RCC 7860 (cell line): ENCODE results near the gene CCBE1.

ENCODE experiments used
- DNase-seq: peaks from one replicate; pipeline ENCODE4 v3.0.0-alpha.2; 2015; ENCODE audit warnings: low spot score
- FAIRE-seq: peaks from 2 replicates; lab custom pipeline; 2012; peaks lifted over from hg19 to GRCh38; lab: Jason Lieb, UNC

The CCBE1 gene

DNA sequence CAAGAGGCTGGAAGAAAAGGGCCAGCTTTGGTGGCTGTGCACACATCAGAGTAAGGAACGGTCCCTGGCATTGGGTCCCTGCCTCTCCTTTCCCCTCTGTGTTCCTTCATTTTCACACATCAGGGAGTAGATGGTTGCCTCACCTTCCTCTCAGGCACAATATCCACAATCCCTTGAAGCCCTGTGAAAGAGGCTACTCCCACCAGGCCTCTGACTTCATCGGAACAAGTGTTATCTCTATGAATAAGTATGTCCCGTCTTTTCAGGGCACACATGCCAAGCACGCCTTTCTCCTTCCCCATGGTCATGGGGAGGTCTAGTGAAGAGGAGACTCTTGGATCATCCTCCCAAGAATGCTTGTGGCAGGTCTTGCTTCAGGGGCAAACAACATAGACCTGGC lies 277.0 kb downstream of the CCBE1 start:
- no peak for DNase-seq
- FAIRE-seq: no peak

DNA sequence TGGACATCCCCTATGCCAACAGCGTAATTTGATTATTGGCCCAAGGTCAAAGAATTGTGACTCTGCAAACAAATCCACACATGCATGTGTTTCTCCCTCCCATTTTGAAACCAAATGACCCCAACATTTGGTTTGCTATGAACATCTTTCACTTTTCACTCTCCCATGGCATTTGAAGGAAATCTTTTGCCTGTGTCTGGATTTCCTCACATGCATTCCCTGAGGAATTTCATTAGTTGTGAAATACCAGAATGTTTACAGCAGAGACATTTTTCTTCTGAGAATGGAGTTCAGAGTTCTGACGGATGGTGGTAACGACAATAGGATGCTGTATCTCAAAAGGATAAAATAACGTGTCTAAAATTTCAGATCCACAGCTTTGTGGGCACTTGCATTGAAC lies 277.8 kb downstream of the CCBE1 start:
- DNase-seq: no peak
- FAIRE-seq: no peak

DNA sequence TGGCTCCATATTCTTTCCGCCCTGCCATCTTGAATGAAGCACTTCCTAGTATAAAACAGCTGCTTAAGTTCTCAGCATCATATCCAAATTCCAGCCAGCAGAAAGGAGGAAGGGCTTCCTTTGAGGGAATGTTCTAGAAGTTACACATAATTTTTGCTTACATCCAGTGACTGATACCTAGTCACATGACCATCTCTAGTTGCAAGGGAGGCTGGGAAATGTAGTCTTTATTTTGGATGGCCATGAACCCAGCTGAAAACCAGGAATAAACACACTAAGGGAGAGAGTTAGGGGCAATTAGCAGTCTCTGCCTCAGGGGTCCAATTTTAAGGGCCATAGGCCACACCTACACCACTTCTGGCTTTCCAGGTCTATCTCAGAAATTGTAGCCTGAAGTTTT lies 280.4 kb downstream of the CCBE1 start:
- FAIRE-seq (no peak), DNase-seq (no peak)

DNA sequence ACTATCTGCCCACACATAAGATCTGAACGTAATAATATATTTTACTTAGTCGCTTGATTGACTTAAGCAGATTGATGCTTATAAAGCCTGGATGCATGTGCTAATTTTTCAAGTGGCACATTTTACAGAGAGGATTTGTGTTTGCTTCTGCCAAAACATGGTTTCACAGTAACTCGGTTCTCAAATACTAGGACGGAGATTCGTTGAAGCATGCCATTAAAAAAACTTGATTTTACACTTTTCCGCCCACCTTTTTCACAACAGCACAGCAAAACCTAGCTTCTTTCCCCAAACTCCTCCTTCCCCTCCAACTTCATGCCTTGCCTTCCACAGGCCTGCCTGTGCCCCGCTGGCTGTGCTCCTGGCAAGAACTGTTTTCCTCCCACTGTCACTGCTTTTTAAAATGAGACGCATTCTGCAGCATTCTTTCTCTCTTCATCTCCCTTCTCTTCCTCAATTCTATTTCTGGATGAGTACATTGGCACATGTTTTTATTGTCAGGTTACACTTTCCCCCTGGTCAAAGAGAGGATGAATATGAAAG lies 283.0 kb downstream of the CCBE1 start:
- no peak for DNase-seq
- no peak for FAIRE-seq

DNA sequence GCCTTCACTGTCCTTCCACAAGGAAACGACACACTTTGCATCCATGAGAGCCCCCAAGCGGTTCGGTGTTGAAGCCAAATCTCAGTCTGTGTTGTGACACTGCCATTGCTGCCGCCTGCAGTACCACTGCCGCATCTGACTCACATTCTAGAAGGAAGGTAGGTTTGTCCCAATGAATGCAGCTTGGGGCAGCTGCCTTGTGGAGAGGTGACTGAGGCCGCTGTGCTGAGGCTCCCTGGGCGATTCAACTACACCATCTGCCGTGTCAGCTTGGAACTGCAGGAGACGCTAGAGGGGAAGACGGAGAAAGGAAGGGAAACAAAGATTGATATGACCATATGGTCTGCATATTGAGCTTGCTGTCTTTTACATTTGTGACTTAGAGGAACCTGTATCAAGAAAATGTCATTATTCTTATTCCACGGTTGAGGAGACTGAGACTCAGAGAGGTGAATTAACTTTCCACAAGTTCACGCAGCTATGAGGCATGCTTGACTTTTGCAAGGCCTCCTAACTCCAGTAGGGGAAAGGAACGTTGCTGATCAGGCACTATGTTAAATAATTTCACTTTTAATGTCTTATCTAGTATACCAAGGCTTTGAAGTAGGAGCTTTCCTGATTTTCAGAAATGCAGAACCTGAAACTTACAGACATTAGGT lies 294.7 kb downstream of the CCBE1 start:
- peak; percentile 87 for DNase-seq
- peak; percentile 79 for FAIRE-seq

DNA sequence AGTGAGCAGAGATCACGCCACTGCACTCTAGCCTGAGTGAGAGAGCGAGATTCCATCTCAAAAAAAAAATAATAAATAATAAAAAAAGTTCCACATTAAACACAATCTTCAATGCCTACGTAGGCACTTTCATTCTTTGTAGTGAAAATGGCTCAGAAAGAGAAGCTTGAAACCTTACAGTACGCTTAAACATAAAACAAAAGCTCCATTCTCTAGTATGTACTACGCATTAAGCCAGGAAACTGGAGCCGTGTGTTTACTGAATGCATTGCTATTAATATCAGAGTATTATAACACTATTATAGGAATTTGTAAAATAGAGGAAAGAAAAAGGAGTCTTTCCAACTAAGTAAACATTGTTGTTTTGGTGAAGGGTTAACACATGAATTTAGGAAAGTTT lies 296.8 kb downstream of the CCBE1 start:
- no peak for FAIRE-seq
- no peak for DNase-seq

DNA sequence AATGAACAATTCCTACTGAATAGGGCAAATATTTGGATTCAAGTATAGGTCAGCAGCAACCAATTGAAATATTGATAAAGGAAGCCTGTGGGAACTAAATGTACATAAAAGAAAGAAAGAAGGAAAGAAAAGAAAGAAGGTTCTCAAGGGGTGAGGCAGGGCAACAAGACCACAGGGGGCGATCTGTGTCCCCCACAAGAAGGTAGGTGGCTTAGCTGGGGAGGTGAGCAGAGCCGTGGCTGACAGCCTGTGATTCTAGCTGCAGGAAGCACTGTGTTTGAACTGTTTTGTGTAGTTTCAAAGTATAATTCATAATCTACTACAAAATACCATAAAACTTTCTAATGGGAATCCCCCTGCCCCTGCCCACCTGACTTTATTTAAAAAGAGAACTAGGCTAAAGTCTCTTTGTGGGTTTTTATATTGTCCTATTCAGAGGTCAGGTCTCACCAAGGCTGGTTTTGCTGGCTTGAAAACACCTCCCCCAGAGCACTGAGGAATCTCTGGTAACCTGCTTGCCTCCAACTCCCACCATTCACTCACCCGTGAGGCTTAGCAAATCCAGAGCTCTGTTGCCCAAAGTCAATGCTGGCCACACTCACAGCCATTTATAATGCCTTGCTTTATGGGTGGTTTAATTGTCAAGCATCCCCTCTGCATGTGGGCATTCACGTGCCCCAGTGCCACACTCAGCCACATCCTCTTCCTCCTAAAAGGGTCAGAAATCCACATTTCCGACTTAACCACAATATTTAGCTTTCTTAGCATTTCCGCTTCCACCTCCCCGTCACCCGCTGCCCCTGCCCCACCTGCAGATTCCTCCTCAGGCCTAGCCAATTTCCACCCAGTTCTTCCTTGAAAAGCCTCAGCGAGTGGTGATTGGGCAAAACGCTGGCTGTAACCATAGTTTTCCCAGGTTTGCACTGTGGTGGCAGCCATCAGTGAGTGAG lies 301.7 kb downstream of the CCBE1 start:
- DNase-seq: no peak
- FAIRE-seq: no peak

DNA sequence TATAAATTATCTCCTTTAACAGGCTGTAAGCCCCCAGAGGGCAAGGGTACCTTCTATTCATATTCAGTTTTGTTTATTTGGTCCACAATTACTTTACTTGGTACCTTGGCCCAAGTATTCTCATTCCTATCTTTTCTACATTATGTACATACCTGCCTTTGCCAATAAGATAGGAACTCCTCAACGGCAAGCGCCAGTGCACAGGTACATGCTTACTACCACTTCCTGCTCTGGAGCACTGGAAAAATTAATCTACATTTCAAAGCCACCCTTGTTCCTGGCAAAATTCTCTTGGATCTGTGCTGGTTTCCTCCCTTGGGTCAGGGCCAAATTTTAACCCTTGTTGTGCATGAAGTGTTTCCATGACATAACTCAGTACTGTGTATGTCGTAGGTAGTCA lies 303.8 kb downstream of the CCBE1 start:
- DNase-seq (no peak), FAIRE-seq (no peak)

DNA sequence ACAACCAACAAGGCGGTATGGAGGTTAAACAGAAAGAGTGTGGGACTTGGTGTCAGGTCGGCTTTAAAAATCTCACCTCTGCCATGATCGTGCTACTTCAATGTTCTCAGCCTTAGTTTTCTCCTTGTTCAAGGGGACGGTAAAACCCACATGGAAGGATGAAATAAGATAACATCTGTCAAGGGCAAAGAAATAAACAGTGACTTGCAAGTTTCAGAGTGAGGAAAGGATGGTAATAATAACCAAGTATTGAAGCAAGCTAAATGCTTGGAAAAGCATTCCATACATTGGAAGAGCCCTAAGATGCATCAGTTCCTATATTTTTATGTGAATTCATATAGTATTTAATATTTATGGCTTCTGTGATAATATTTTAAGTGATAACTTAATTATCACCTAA lies 308.4 kb downstream of the CCBE1 start:
- FAIRE-seq (no peak), DNase-seq (no peak)

DNA sequence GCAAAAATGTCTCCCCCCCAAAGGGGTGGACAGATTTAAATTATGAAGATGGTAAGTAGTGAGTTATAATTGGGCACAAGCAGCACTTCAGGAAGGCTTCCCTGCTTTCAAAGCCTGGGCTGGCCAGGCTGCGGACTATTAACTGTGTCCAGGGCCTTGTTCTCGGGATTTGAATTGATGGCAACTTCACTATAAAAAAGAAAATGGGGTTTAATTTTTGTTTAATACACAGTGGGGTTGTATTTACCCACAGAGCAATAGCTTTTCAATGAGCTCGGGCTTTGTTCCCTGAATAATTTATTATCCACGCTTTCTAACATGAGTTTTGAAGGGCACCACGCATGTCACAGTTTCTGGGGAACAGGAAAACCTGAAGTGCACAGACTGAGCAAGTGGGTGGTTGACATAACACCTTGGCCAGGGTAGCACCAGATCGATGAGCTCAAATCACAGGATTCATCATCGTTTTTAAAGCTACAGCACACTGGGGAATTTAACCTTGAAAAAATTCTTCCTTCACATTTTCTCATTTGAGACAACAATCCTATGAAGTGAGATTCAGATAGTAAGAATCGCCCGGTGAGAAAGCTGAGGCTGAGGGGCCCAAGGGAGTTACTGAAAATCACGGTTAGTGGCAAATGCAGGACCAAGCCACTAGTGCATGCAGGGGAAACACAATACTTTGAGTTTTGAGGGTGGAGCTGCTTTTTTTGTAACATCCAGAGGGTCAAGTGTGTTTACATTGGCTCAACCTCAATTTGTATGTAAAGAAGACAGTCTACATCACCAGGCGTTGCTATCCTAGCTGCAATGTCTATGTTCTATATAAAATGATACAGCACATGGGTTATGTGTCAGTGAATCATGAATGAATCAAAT lies 309.3 kb downstream of the CCBE1 start:
- DNase-seq: no peak
- FAIRE-seq: no peak

DNA sequence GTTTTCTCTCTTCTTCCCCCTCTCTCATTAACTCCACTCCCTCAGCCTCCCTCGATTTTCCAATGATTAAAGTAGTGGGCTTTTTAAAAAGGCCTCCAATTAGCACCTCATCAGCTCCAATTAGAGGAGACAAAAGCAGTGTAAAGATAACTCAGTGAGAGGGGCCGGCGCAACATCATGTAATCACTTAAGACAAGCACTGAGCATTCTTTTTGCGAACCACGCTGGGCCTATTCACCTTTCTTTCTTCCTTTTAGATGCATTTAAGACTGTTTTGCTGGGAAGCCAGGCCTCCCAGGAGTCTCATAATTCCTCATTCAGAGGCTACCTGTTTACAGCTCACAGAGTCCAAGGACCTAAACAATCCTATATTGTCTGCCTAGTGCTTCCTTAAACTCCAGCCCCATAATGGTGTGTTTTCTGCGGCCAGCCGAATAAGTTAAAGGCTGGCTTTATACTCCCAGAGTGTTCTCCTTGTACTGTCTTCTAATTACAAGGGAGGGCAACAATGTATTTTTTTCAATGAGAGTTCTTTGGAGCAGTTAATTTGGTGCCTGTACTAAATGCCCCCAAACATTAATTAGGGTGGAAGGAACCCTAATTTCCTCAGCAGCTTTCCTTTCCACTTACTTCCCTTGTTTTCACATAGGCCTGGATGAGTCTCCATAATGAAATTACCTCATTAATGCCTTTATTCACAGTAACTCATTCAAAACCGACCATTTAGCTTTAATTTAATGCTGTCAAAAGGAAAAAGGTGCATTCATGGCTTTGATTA lies 310.1 kb downstream of the CCBE1 start:
- FAIRE-seq (no peak), DNase-seq (no peak)

DNA sequence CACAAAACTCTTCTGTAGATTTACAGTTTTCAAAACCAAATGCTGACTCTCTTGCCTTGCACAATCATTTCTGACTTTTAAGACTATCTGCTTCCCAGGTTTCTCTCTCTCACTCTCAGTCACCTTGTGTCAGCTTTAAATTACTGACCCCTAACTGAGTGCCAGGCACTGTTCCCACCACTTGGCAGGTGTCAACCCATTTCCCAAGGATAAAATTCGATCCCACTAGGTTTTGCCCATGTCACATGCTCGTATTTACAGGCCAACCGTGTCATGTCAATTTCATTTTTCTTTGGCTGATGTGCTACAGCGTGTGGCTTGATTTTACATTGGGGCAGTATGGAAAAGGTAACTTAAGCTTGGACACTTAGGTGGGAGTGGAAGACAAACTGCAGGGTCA lies 312.0 kb downstream of the CCBE1 start:
- DNase-seq (no peak), FAIRE-seq (no peak)

DNA sequence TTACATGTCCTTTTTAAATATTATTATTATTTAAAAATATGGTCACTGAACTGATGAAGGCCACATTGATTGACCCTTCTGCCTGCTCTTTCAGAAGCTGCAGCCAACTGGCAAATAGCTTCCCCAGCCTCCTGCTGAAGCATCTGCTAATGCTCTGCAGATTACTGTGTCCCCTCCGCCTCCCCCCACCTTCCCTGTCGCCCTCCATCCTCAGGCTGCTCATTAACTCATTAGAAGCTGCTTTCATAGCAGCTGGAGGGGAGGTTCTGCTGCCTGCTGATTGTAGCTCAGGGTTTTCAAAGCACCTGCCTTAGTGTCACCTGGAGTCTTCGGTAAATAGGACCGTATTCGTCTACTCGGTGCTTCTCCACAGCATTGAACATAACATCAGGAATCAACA lies 313.4 kb downstream of the CCBE1 start:
- FAIRE-seq (no peak), DNase-seq (no peak)

DNA sequence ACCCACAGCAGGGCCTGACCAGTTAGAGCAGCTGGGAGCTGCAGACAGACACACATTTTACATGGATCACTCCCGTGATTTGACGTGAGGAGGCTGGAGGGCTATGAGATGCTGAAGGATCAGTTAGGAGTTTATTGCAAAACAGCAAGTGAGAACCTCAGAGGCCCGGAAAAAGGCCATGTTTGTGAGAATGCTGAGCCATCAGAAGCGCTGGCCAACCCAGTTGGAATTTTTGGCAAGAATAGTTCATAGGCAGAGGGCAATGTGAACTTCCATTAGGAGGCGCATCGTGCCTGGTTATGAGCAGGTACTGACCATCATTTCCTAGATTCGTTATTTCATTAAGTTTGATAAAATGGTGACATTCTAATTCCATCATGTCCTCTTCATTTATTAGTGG lies 314.8 kb downstream of the CCBE1 start:
- no peak for DNase-seq

DNA sequence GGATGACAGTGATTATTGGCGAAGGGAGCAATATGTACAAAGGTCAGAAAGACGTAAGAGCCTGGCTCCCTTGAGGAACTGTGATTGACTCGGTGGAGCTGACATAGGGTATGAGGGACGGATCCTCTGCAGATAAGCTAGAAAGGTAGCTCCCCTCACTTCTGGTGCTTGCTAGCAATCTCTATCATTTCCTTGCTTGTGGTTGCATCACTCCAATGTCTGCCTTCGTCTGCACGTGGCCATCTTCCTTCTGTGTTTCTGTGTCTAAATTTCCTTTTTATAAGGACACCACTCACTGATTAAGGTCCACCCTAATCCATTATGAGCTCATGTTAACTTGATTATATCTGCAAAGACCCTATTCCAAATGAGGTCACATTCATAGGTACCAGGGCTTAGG lies 315.3 kb downstream of the CCBE1 start:
- DNase-seq (no peak), FAIRE-seq (no peak)

More for the DNA sequence above, 314.8 kb downstream of the CCBE1 start:
- FAIRE-seq: no peak
